Colonic mucosa (tissue), 4 donors: Measurements from ENCODE around the gene NPAS3. TPM values are rescaled to one million over a fixed set of nuclear protein-coding genes. Genes with fewer than 3 reads are reported as not detected.

ENCODE experiments used
- DNase-seq: peaks from one replicate; pipeline ENCODE4 v3.0.0-alpha.2; 2020
- H3K27ac ChIP-seq: fragments of 200-600 bp; one replicate; pipeline ENCODE4 v1.8.0; 2021
- H3K27me3 ChIP-seq: fragments of 200-600 bp; one replicate; pipeline ENCODE4 v1.8.0; 2021
- H3K36me3 ChIP-seq: fragments of 200-600 bp; one replicate; pipeline ENCODE4 v1.8.0; 2021
- H3K4me1 ChIP-seq: fragments of 200-600 bp; one replicate; pipeline ENCODE4 v1.8.0; 2021; ENCODE audit warnings: mild to moderate bottlenecking
- H3K4me3 ChIP-seq: fragments of 200-600 bp; one replicate; pipeline ENCODE4 v1.8.0; 2021
- H3K9ac ChIP-seq, 2 donors: one replicate each; pipeline ENCODE4 v1.7.0; 2013; ENCODE audit warnings: control low read depth in 2 of 2, low read depth in 2 of 2, low read length in 2 of 2
- H3K9me3 ChIP-seq: fragments of 200-600 bp; one replicate; pipeline ENCODE4 v1.8.0; 2021
- CTCF ChIP-seq: fragments of 200-600 bp; IDR thresholded peaks from one replicate; pipeline ENCODE4 v1.8.0; 2022; ENCODE audit warnings: antibody characterized with exemption, mild to moderate bottlenecking
- intact Hi-C: fragments of 100-400 bp; cut with DNase I; formaldehyde crosslinking; loops from one replicate; pipeline ENCODE4 v1.14.1; 2022
- total RNA-seq, 2 donors: library from RNA; stranded (reverse); fragmentation: NEBNext Ultra II Directional in 1 of 2; extraction: Animal tissue kit (Norgen Biotek cat#: 25700) in 1 of 2; gene quantifications; one replicate each; pipeline ENCODE4 v1.2.1, GENCODE V29; 2021
- donor health status: healthy.
- donor health status: DM: no; HTN: no; CAD: no.
- donor health status: DM: no; HTN: no; CAD: no.

NPAS3 gene
- total RNA-seq, 2 donors from 2014 or later, result 0.79 to 1.6 TPM

GRCh38 chr14:33835677-33836076 lies 897.0 kb downstream of the NPAS3 start:
- no peaks in the 10 kb centered on the region for H3K9me3 ChIP-seq
- intact Hi-C loops, result loop anchor here (5.0 kb wide), 1 partner anchor 467 kb away; no protein-coding TSS in a partner anchor
- H3K4me3 ChIP-seq, result no peak overlapping the region
- TF ChIP-seq CTCF, result no peak
- H3K4me1 ChIP-seq, result no peaks in the 10 kb centered on the region
- H3K27ac ChIP-seq, result no peak overlapping the region
- H3K27me3 ChIP-seq, result no peaks in the 10 kb centered on the region
- no peak overlapping the region for H3K9ac ChIP-seq
- DNase-seq, result no peak
- no peaks in the 10 kb centered on the region for H3K36me3 ChIP-seq

- no peak for DNase-seq
- intact Hi-C loops, result loop anchor here (5.0 kb wide), 1 partner anchor 466 kb away; no protein-coding TSS in a partner anchor
- no peak overlapping the region for H3K9ac ChIP-seq
- no peaks in the 10 kb centered on the region for H3K4me1 ChIP-seq
- no peaks in the 10 kb centered on the region for H3K27me3 ChIP-seq
- no peak overlapping the region for H3K4me3 ChIP-seq
- no peaks in the 10 kb centered on the region for H3K9me3 ChIP-seq
- no peak overlapping the region for H3K27ac ChIP-seq
- no peaks in the 10 kb centered on the region for H3K36me3 ChIP-seq
- TF ChIP-seq CTCF, result no peak
These were observed 897.7 kb downstream of the NPAS3 start for GRCh38 chr14:33836203-33836899.

- Histone ChIP-seq H3K9ac (no peak overlapping the region), H3K9me3 (no peaks in the 10 kb centered on the region), H3K4me3 (no peak overlapping the region), H3K36me3 (no peaks in the 10 kb centered on the region), H3K27me3 (no peaks in the 10 kb centered on the region), H3K27ac (no peak overlapping the region), H3K4me1 (no peaks in the 10 kb centered on the region)
- DNase-seq, result no peak
- TF ChIP-seq CTCF, result no peak
- intact Hi-C loops, result loop anchor here (5.0 kb wide), 1 partner anchor 465 kb away; no protein-coding TSS in a partner anchor
These were observed 898.4 kb downstream of the NPAS3 start for GRCh38 chr14:33836900-33837577.

GRCh38 chr14:33837943-33838683 lies 899.4 kb downstream of the NPAS3 start:
- no peaks in the 10 kb centered on the region for H3K27me3 ChIP-seq
- no peak overlapping the region for H3K9ac ChIP-seq
- TF ChIP-seq CTCF, result no peak
- H3K36me3 ChIP-seq, result no peaks in the 10 kb centered on the region
- H3K27ac ChIP-seq, result no peak overlapping the region
- no peaks in the 10 kb centered on the region for H3K4me1 ChIP-seq
- DNase-seq, result no peak
- intact Hi-C loops, result loop anchor here (5.0 kb wide), 1 partner anchor 464 kb away; no protein-coding TSS in a partner anchor
- H3K9me3 ChIP-seq, result no peaks in the 10 kb centered on the region
- no peak overlapping the region for H3K4me3 ChIP-seq
